ENCODE results near the gene KEL. TPM values are rescaled to one million over a fixed set of nuclear protein-coding genes. Genes with fewer than 3 reads are reported as not detected.

Gene KEL
- total RNA-seq, 2 donors from 2014 or later = 0.31 to 1.8 TPM

GRCh38 chr7:142933624-142934023 is 28.5 kb downstream of the KEL start, which contains the start of gene TRPV5:
TRPV5 (minus strand) TSS chr7:142933746; CDS start chr7:142933459, 287 bp downstream.
- Mint-ChIP-seq H3K27me3 (ENCODE audit: low read depth) (peaks cover 5% of the 10 kb centered on the region), H3K36me3 (ENCODE audit: insufficient read depth in 2 of 2) (no peaks in the 10 kb centered on the region), H3K27ac (no peak within 1 kb of the TSS), H3K4me1 (ENCODE audit: low read depth) (no peaks in the 10 kb centered on the region), H3K4me3 (no peak within 1 kb of the TSS), H3K9me3 (no peaks in the 10 kb centered on the region)
- no peak for DNase-seq
- ATAC-seq (replicated peaks in 1 of 2) = no peak

- Mint-ChIP-seq H3K9me3 (no peaks in the 10 kb centered on the region), H3K4me1 (ENCODE audit: low read depth) (no peaks in the 10 kb centered on the region), H3K36me3 (ENCODE audit: insufficient read depth in 2 of 2) (no peaks in the 10 kb centered on the region), H3K4me3 (no peak overlapping the region), H3K27ac (no peak overlapping the region), H3K27me3 (ENCODE audit: low read depth) (peaks cover 5% of the 10 kb centered on the region)
- ATAC-seq (replicated peaks in 1 of 2) (no peak), DNase-seq (no peak)
Observed at GRCh38 chr7:142933092-142933475, 29.1 kb downstream of the KEL start.

- ATAC-seq (replicated peaks in 1 of 2) (no peak), DNase-seq (no peak)
- Mint-ChIP-seq H3K4me1 (ENCODE audit: low read depth) (no peaks in the 10 kb centered on the region), H3K36me3 (ENCODE audit: insufficient read depth in 2 of 2) (no peaks in the 10 kb centered on the region), H3K27me3 (ENCODE audit: low read depth) (peaks cover 5% of the 10 kb centered on the region), H3K4me3 (no peak overlapping the region), H3K27ac (no peak overlapping the region), H3K9me3 (no peaks in the 10 kb centered on the region)
Observed at GRCh38 chr7:142932386-142933091, 29.6 kb downstream of the KEL start.

GRCh38 chr7:142930126-142930730 is 31.9 kb downstream of the KEL start:
- H3K27ac Mint-ChIP-seq = no peak overlapping the region
- no peak overlapping the region for H3K4me3 Mint-ChIP-seq
- no peaks in the 10 kb centered on the region for H3K27me3 Mint-ChIP-seq (ENCODE audit: low read depth)
- no peaks in the 10 kb centered on the region for H3K9me3 Mint-ChIP-seq
- H3K4me1 Mint-ChIP-seq (ENCODE audit: low read depth) = no peaks in the 10 kb centered on the region
- ATAC-seq (replicated peaks in 1 of 2) (no peak), DNase-seq (no peak)
- H3K36me3 Mint-ChIP-seq (ENCODE audit: insufficient read depth in 2 of 2) = no peaks in the 10 kb centered on the region

GRCh38 chr7:142927949-142928348 is 34.2 kb downstream of the KEL start:
- no peaks in the 10 kb centered on the region for H3K36me3 Mint-ChIP-seq (ENCODE audit: insufficient read depth in 2 of 2)
- no peaks in the 10 kb centered on the region for H3K27me3 Mint-ChIP-seq (ENCODE audit: low read depth)
- no peaks in the 10 kb centered on the region for H3K4me1 Mint-ChIP-seq (ENCODE audit: low read depth)
- H3K27ac Mint-ChIP-seq = no peak overlapping the region
- no peak for DNase-seq
- H3K9me3 Mint-ChIP-seq = no peaks in the 10 kb centered on the region
- no peak overlapping the region for H3K4me3 Mint-ChIP-seq
- no peak for ATAC-seq (replicated peaks in 1 of 2)

GRCh38 chr7:142927085-142927745 is 34.9 kb downstream of the KEL start:
- no peaks in the 10 kb centered on the region for H3K27me3 Mint-ChIP-seq (ENCODE audit: low read depth)
- no peak for ATAC-seq (replicated peaks in 1 of 2)
- no peaks in the 10 kb centered on the region for H3K9me3 Mint-ChIP-seq
- no peak overlapping the region for H3K27ac Mint-ChIP-seq
- no peak overlapping the region for H3K4me3 Mint-ChIP-seq
- no peaks in the 10 kb centered on the region for H3K4me1 Mint-ChIP-seq (ENCODE audit: low read depth)
- H3K36me3 Mint-ChIP-seq (ENCODE audit: insufficient read depth in 2 of 2) = no peaks in the 10 kb centered on the region
- DNase-seq = no peak

- Mint-ChIP-seq H3K27ac (no peak overlapping the region), H3K36me3 (ENCODE audit: insufficient read depth in 2 of 2) (no peaks in the 10 kb centered on the region), H3K4me1 (ENCODE audit: low read depth) (no peaks in the 10 kb centered on the region), H3K9me3 (no peaks in the 10 kb centered on the region), H3K4me3 (no peak overlapping the region), H3K27me3 (ENCODE audit: low read depth) (no peaks in the 10 kb centered on the region)
- ATAC-seq (replicated peaks in 1 of 2) (no peak), DNase-seq (no peak)
Observed at GRCh38 chr7:142925413-142925812, 36.8 kb downstream of the KEL start.

- Mint-ChIP-seq H3K27ac (no peak overlapping the region), H3K27me3 (ENCODE audit: low read depth) (peaks cover 3% of the 10 kb centered on the region), H3K36me3 (ENCODE audit: insufficient read depth in 2 of 2) (no peaks in the 10 kb centered on the region), H3K9me3 (no peaks in the 10 kb centered on the region), H3K4me1 (ENCODE audit: low read depth) (no peaks in the 10 kb centered on the region), H3K4me3 (no peak overlapping the region)
- ATAC-seq (replicated peaks in 1 of 2) (no peak), DNase-seq (no peak)
Observed at GRCh38 chr7:142923391-142923790, 38.8 kb downstream of the KEL start.

- Mint-ChIP-seq H3K27me3 (ENCODE audit: low read depth) (peaks cover 7% of the 10 kb centered on the region), H3K27ac (no peak overlapping the region), H3K9me3 (no peaks in the 10 kb centered on the region), H3K36me3 (ENCODE audit: insufficient read depth in 2 of 2) (no peaks in the 10 kb centered on the region), H3K4me3 (no peak overlapping the region), H3K4me1 (ENCODE audit: low read depth) (no peaks in the 10 kb centered on the region)
- no peak for DNase-seq
- ATAC-seq (replicated peaks in 1 of 2) = no peak
Observed at GRCh38 chr7:142919656-142920055, 42.5 kb downstream of the KEL start.

GRCh38 chr7:142918901-142919300 is 43.3 kb downstream of the KEL start:
- Mint-ChIP-seq H3K4me1 (ENCODE audit: low read depth) (no peaks in the 10 kb centered on the region), H3K4me3 (no peak overlapping the region), H3K36me3 (ENCODE audit: insufficient read depth in 2 of 2) (no peaks in the 10 kb centered on the region), H3K27me3 (ENCODE audit: low read depth) (peaks cover 7% of the 10 kb centered on the region), H3K27ac (no peak overlapping the region), H3K9me3 (no peaks in the 10 kb centered on the region)
- ATAC-seq (replicated peaks in 1 of 2) = no peak
- no peak for DNase-seq

- Mint-ChIP-seq H3K27me3 (ENCODE audit: low read depth) (peaks cover 7% of the 10 kb centered on the region), H3K4me1 (ENCODE audit: low read depth) (no peaks in the 10 kb centered on the region), H3K9me3 (no peaks in the 10 kb centered on the region), H3K4me3 (no peak overlapping the region), H3K36me3 (ENCODE audit: insufficient read depth in 2 of 2) (no peaks in the 10 kb centered on the region), H3K27ac (no peak overlapping the region)
- ATAC-seq (replicated peaks in 1 of 2) (no peak), DNase-seq (no peak)
Observed at GRCh38 chr7:142917447-142917846, 44.7 kb downstream of the KEL start.

- H3K4me3 Mint-ChIP-seq = no peak overlapping the region
- no peaks in the 10 kb centered on the region for H3K36me3 Mint-ChIP-seq (ENCODE audit: insufficient read depth in 2 of 2)
- H3K4me1 Mint-ChIP-seq (ENCODE audit: low read depth) = no peaks in the 10 kb centered on the region
- H3K27ac Mint-ChIP-seq = no peak overlapping the region
- ATAC-seq (replicated peaks in 1 of 2) (no peak), DNase-seq (no peak)
- H3K27me3 Mint-ChIP-seq (ENCODE audit: low read depth) = peaks cover 9% of the 10 kb centered on the region
- H3K9me3 Mint-ChIP-seq = no peaks in the 10 kb centered on the region
Observed at GRCh38 chr7:142916508-142916907, 45.7 kb downstream of the KEL start.

- Mint-ChIP-seq H3K27ac (no peak overlapping the region), H3K36me3 (ENCODE audit: insufficient read depth in 2 of 2) (no peaks in the 10 kb centered on the region), H3K27me3 (ENCODE audit: low read depth) (peaks cover 20% of the 10 kb centered on the region), H3K4me3 (no peak overlapping the region), H3K4me1 (ENCODE audit: low read depth) (no peaks in the 10 kb centered on the region), H3K9me3 (no peaks in the 10 kb centered on the region)
- DNase-seq (no peak), ATAC-seq (replicated peaks in 1 of 2) (no peak)
Observed at GRCh38 chr7:142915315-142915714, 46.8 kb downstream of the KEL start.

Measured in activated T-cell treated with anti-CD3 and anti-CD28 coated beads, Interleukin-2, amount 50 U/mL, for 72 hours (primary cell).